Effector CD8-positive, alpha-beta T cell (primary cell): Measurements from ENCODE around the gene ANKRD6.
"Not testable (repeated sequence)": the region's sequence is repeated elsewhere in the genome, so short reads cannot be mapped to it uniquely, and the experiment has no call there.

Experiments used
- DNase-seq: peaks from one replicate; lab custom pipeline; 2025; lab: John Stamatoyannopoulos, UW

ANKRD6 gene

DNA sequence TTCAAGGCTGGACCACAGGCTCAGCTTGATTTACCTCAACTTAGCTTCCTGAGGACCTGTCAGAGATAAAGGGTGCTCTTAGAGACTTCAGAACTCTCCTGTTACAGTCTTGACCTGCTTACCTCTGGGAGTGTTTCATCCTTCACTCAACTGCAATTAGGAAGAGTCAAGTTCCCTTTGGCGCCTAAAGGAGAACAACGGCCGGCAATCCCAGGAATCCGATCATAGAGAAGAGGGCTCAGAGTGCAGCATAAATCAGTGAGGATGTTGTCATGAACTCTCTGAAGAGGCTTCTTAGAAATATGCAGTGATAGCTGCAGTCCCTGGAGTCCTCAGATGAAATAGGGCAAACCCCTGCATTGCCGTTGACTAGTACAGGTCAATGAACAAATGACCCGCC is 169.2 kb downstream of the ANKRD6 start:
- DNase-seq = no peak

DNA sequence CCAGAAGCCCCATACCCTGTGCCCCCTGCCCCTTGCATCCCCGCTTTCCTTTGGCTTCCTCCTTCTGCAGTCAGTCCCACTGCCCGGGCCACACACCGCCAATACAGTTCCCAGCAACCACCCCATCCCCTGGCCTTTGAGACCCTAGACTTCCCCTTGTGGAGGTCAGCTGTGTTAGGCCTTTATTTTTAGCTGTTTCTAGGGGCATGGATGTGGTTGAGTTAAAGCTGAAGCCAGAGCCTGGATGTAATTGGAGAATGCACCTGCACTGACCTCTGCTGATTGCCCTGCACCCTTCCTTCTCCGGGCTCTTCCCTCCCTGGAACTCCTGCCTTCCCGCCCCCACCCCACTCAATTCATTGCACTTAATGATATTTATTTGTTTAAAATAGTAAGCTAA is 171.7 kb downstream of the ANKRD6 start:
- no peak for DNase-seq

GRCh38 chr6:89605861-89606260 is 172.9 kb downstream of the ANKRD6 start:
- DNase-seq = no peak

GRCh38 chr6:89610149-89610642 is 177.2 kb downstream of the ANKRD6 start:
- DNase-seq = peak; percentile 71

- no peak for DNase-seq
Measured at GRCh38 chr6:89611666-89612065, 178.7 kb downstream of the ANKRD6 start.

- no peak for DNase-seq
Measured at GRCh38 chr6:89612121-89612520, 179.2 kb downstream of the ANKRD6 start.

- DNase-seq = no peak
Measured at GRCh38 chr6:89613790-89614189, 180.8 kb downstream of the ANKRD6 start.

- no peak for DNase-seq
Measured at GRCh38 chr6:89615882-89616281, 182.9 kb downstream of the ANKRD6 start.

DNA sequence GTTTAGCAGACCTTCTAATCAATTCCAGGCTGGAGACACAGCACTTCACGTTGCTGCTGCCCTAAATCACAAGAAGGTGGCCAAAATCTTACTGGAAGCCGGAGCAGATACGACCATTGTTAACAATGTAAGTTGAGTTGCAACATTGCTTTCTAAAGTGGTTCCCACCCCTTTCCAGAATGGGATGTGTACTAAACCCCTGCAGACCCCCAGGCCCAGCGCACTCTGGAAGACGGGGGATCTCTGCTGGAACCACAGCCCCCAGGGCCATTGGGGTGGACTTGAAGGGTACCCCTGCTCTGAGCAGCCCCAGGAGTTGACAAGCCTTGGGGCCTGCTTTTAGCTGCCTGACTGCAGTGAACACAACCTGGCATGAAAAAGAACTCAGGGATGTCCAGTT is 183.6 kb downstream of the ANKRD6 start:
- no peak for DNase-seq

- no peak for DNase-seq
Measured at GRCh38 chr6:89618026-89618425, 185.1 kb downstream of the ANKRD6 start.

DNA sequence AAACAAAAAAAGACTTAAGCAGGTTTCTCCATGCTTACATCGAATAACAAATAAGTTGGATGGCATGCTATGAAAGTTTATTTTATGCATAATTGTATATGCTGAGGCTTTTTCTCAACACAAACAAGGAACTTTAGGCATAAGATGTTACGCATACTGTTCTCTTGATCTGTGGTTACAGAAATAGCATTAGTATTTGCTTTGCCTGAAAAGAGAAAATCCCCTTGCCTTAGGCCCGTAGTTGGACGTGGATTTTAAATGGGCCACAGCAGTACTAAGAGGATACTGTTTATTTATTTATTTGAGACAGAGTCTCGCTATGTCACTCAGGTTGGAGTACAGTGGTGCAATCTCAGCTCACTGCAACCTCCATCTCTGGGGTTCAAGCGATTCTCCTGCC is 186.6 kb downstream of the ANKRD6 start:
- DNase-seq = no peak

DNA sequence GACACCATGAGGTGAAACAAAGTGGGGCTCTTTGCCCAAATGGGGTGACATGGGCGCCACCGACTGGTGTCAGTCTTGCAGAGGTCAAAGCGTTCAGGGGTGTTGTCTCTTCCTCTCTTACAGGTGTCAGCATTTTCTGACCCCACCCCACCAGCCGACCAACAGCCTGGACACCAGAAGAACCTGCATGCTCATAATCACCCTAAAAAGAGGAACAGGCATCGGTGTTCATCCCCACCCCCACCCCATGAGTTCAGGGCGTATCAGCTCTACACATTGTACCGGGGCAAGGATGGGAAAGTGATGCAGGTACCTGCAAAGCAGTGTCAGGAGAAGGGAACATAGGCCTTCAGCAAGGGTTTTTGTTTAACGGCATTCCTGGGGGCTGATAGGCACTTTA is 190.8 kb downstream of the ANKRD6 start:
- DNase-seq = no peak

DNA sequence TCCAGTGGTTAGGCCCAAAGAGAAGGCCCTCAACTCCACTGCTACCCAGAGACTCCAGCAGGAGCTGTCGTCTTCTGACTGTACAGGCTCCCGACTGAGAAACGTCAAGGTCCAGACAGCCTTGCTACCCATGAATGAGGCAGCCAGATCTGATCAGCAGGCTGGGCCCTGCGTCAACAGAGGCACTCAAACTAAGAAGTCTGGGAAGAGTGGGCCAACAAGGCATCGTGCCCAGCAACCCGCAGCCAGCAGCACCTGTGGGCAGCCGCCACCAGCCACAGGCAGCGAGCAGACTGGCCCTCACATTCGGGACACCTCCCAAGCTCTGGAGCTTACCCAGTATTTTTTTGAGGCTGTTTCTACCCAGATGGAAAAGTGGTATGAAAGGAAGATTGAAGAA is 197.5 kb downstream of the ANKRD6 start:
- DNase-seq = no peak

DNA sequence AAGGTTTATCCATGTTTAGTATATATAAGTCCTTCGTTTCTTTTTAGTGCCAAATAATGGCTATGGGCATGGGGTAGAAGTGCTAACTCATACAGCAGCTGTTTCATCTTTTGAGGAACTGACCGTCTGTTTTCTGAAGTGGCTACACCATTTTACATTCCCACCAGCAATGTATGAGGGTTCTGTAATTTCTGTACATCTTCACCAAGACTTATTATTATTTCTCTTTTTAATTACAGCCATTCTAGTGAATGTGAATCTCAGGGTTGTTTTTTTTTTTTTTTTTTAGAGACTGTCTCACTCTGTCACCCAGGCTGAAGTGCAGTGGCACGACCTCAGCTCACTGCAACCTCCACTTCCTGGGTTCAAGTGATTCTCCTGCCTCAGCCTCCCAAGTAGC is 203.5 kb downstream of the ANKRD6 start:
- not testable (repeated sequence) for DNase-seq

GRCh38 chr6:89637960-89638319 is 205.0 kb downstream of the ANKRD6 start:
- DNase-seq = no peak

GRCh38 chr6:89638320-89639195 is 205.6 kb downstream of the ANKRD6 start, which contains the start of gene LYRM2:
Gene LYRM2 (minus strand): TSS chr6:89638747. CDS start chr6:89638716, 31 bp downstream.
- peak; percentile 87 for DNase-seq

- DNase-seq = no peak
Measured at GRCh38 chr6:89640804-89641203, 207.9 kb downstream of the ANKRD6 start.

DNA sequence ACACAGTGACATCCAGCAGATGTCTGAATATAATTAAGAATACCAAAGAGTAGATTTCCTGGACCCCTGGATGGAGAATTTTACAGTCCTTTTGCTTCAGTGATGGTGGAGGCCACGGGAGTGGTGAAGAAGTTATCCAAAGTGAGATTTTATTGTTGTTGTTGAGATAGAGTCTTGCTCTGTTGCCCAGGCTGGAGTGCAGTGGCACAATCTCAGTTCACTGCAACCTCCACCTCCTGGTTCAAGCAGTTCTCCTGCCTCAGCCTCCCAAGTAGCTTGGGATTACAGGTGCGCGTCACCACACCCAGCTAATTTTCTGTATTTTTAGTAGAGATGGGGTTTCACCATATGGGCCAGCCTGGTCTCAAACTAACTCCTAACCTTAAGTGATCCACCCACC is 208.6 kb downstream of the ANKRD6 start:
- DNase-seq = not testable (repeated sequence)

DNA sequence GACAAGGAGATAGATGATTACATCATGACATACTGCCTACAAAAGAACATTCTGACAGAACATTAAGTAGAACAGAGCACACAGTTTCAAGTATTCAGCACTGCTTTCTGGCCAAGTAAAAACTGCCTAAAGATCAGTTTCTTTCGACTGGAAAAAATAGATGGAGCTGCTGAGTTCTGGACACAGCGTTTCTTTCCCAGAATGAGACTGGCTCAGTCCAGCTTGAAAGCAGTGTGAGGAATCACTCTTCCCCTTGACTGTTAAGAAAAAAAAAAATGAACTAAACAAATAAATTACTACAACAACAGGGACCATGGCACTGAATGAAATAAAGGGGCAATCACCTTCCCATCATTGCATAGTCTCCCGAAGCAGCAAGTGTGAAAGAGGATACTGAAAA is 210.0 kb downstream of the ANKRD6 start:
- no peak for DNase-seq

DNA sequence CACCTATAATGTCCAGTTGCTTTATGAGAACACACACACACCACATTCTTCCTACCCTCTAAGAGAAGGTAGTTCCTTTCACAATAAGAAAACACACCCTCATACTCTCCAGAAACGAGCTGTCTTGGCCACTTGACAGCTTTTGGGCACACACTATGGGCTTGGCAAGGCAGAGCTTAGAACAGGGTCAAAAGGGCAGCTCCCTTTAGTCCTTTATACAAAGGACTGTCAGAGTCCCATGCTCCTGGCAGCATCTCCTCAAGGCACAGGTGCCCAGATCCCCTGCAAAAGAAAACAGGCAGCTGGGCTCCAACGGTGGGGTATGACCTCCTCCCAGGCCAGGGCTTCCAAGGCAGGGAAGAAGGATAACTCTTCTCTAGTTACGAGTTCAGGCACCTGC is 210.5 kb downstream of the ANKRD6 start:
- DNase-seq = no peak

GRCh38 chr6:89644864-89645263 is 211.9 kb downstream of the ANKRD6 start:
- no peak for DNase-seq

GRCh38 chr6:89649682-89650081 is 216.7 kb downstream of the ANKRD6 start:
- DNase-seq = no peak

GRCh38 chr6:89650579-89650978 is 217.6 kb downstream of the ANKRD6 start:
- DNase-seq = no peak

DNA sequence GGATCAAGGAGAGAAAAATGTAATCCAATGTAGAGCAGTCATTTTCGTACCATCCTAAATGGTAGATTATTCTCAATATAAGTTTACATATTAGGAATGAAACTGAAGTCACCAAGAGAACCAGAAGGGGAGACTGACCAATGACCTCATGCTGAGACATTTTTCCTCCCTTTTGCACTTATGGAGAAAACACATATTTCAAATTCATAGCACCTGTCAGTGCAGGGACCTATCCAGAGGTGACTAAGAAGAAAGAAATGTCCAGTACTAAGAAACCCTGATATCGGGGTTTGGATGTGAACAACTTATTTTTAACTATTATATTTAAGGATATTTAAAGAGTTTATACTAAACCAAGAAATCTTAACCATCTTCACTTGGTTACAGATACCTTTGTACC is 222.2 kb downstream of the ANKRD6 start:
- no peak for DNase-seq
